GM20000 (cell line): Measurements from ENCODE around the gene FAM120A.
A peak's percentile ranks its signal among the peaks of the same experiment; 100 is the strongest.

Experiments used
- DNase-seq: peaks from one replicate; pipeline ENCODE4 v3.0.0; 2012; ENCODE audit warnings: low spot score
- TF ChIP-seq, protein P1 (sequence below): IDR thresholded peaks from 2 replicates; pipeline ENCODE4 v1.5.1; 2012; ENCODE audit warnings: mild to moderate bottlenecking, control low read depth; ENCODE audit errors: extremely low read depth, missing control alignments

Gene FAM120A

DNA sequence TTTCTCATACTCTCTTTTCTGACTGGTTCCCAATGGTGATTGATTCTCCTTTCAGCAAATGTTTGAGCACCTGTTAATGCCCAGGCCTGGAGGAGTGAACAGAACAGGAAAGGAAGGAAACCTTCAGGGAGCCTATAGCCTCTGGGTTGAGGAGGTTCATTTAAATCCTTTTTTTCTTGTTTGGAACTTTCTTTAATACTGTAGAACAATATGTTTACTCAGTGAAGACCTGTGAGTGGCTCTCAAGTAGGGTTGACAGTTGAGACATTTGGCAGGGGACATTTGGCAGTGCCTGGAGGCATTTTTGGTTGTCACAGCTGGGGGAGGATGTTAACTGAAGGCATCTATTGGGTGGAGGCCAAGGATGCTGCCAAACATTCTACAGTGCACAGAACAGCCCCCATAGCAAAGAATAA is 8.0 kb downstream of the FAM120A start:
- no peak for DNase-seq

DNA sequence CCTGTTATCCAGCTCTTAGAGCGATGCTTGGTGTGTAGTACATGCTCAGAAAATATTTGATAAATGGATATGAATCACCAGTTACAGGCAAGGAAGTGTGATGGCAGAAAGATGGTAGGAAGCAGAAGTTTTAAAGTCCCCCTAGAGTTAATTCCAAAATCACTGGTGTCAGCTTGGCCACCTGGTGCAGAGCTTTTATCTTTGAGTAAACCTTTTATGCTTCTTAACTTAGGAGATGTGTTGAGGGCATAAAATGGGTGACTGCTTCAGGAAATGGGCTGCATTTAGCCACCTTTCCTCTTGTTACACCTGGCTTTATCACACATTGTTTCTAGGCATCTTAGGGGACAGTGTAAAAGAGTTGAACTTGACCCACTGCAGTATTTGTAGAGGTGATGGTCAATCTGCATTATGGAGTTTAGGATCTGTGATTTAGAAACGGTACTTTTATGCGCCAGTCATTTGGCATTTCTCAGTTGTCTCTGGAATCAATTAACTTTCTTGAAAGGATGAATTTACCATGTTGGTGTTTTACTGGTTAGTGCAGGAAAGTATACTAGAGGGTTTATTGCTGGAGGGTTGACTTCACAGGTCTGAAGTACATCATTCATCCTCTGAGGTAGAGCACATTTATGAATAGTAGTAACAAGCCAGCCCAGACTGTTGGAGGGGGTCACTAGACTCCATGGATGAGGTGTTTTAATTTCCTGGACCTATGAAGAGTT is 9.4 kb downstream of the FAM120A start:
- no peak for DNase-seq
- TF ChIP-seq, protein P1, sequence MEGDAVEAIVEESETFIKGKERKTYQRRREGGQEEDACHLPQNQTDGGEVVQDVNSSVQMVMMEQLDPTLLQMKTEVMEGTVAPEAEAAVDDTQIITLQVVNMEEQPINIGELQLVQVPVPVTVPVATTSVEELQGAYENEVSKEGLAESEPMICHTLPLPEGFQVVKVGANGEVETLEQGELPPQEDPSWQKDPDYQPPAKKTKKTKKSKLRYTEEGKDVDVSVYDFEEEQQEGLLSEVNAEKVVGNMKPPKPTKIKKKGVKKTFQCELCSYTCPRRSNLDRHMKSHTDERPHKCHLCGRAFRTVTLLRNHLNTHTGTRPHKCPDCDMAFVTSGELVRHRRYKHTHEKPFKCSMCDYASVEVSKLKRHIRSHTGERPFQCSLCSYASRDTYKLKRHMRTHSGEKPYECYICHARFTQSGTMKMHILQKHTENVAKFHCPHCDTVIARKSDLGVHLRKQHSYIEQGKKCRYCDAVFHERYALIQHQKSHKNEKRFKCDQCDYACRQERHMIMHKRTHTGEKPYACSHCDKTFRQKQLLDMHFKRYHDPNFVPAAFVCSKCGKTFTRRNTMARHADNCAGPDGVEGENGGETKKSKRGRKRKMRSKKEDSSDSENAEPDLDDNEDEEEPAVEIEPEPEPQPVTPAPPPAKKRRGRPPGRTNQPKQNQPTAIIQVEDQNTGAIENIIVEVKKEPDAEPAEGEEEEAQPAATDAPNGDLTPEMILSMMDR = no peak

More for the DNA sequence above, 8.0 kb downstream of the FAM120A start:
- TF ChIP-seq, protein P1 = no peak

DNA sequence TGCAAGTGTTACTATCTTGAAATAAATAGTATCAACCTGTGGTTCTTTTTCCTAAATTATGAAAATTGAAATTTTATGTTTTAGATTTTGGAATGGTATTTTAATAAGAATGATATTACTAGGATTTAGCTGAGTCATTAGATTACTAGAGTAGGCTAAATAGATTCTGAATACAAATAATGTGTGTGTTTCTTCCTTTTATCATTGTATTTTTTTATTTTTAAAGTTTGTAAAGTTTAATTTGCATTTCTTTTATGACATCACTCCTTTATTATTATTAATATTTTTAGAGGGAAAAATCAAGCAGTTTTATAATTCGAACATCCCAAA is 9.9 kb downstream of the FAM120A start:
- TF ChIP-seq, protein P1 = no peak
- DNase-seq = no peak

DNA sequence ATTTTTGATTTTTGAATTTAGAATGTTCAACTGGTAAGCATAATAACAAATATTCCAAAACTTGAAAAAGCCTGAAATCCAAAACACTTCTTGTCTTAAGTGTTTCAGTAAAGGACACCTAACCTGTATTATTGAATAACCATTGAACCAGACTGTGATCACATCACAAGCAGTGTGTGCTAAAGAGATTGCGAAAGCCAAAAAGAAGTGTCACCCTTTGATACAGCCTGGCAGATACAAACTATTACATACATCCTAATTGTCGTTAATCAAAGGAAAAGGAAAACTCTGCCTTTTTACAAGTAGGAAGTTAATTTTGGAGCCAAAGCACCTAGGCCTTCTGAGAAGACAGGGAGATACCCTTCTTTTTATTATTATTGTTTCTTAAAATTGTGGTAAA is 10.3 kb downstream of the FAM120A start:
- TF ChIP-seq, protein P1 = no peak
- no peak for DNase-seq

DNA sequence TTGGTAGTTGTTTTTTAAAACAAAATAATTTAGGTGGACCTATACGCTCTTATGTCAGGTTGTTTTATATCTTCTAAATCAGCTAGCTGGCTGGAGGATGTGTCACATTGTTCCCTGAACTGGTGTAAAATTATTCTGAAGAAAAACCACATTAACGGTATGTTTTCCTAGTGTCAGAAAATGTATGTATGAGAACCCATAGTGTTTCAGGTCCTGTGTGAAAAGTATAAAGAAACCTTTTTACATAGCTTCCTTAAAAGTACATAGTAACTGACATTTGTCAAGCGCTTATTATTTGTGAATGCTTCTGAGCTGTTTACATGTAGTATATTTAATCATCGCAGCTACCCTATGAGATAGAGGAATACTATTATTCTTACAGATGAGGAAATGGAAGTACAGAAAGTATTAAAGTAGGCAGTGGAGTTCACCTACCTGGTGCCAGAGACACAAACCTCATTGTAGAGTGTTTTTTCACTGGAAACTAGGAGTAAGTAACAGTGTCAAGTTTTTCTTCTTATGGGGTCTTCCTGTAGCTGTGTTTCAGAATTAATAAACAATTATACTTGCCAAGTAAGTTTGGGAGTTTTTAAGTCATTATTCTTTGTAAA is 12.3 kb downstream of the FAM120A start:
- TF ChIP-seq, protein P1 = no peak

DNA sequence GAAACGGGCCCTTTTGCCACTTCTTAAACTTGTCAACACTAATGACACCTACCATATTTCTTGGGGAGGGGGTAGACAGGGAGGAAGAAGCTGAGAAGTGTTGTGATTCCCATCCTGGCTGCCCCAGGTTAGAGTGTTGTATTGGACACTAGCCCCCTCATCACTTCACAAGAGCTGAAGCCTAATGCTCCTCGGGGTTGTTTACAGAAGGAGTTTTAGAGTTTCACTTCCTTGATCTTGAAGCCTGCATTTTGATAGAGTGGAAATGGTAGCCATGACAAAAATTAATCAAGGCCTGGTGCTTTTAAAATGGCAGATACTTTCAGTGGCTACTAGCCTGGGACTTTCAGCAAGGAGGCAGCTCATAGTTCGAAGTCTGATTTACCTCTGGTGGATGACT is 12.9 kb downstream of the FAM120A start:
- peak; percentile 22 for DNase-seq
- TF ChIP-seq, protein P1 = no peak

More for the DNA sequence above, 12.3 kb downstream of the FAM120A start:
- DNase-seq = no peak

DNA sequence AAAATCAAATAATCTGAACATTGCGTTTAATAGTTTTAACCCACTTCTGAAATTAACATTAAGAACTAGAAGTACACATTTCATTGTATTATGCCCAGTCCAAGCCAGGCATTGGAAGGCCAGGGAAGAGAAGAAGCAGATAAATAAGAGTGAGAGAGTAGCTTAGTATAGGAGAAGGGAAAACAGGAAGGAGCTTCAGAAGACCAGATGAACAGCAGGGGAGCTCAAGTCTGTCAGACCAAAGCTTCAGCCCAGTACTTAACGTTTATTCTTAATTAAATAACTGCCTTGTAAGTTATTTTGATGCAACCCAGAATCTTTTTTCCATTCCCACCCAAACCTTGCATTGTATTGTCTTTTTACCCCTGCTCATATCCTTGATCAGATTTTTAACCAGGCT is 13.4 kb downstream of the FAM120A start:
- TF ChIP-seq, protein P1 = no peak
- DNase-seq = no peak
